Stimulated activated CD8-positive, alpha-beta memory T cell treated with anti-CD3 and anti-CD28 coated beads, Interleukin-15, amount 100 ng/mL, for 1 hour (primary cell): Measurements from ENCODE around the gene RUSC2.
"Not testable (repeated sequence)": the region's sequence is repeated elsewhere in the genome, so short reads cannot be mapped to it uniquely, and the experiment has no call there.

Experiments used
- DNase-seq: peaks from one replicate; pipeline ENCODE4 v3.0.0-alpha.2; 2020; ENCODE audit warnings: low read depth

RUSC2 gene

DNA sequence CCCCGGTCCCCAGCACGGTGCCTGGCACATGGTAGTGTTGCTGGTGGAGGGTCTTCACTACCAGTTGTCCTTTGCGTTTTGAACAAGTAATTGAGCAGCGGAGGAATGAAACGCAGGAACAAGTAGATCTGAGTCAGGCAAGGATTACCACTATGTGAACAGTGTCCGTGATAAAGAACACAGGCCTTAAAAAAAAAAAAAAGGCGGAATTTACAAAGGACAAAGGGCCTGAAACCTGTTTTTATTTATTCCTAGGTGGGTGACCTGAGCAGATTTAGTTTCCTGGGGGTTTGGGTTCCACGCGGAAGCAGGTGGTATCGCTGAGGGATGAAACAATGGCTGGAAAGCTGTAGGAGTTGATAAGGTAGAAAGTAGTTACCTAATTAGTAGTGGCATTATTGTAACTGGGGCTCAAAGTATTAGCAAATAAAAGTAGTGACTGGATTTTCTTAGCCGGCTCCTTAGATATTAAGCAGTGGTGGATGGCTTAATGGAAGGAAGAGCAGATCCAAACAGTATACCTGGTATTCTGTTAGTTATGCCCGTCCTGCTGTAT, 1.1 kb downstream of the RUSC2 start:
- no peak for DNase-seq

DNA sequence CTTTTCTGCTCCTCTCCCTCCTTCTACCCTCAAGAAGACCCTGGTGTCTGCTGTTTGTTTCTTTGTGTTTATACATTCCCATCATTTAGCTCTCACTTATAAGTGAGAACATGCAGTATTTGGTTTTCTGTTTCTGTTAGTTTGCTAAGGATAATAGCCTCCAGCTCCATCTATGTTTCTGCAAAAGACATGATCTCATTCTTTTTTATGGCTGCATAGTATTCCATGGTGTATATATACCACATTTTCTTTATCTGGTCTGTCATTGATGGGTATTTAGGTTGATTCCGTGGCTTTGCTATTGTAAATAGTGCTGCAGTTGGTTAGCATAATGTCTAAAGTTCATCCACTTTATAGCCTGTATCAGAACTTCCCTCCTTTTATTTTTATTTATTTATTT, 3.2 kb downstream of the RUSC2 start:
- not testable (repeated sequence) for DNase-seq

DNA sequence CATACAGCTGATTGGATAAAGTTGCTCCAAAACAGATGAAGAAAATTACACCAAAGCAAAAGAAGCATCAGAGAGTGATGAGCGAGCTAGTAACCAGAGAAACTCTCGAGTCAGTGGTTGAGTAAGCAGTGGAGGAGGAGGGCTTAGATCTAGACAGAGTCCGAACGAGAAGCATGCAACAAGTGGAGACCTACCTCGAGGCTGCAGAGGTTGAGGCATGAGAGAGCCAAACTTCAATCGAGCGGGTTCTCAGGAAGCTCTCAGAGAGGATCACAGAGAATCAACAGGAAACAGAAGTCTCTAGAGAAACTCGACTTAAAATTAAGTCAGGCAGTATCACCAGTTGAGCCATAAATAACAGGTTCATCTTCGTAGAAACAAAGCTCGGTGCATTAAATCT, 6.1 kb downstream of the RUSC2 start:
- DNase-seq: no peak

- DNase-seq: not testable (repeated sequence)
Observed at GRCh38 chr9:35498245-35498644, 8.3 kb downstream of the RUSC2 start.

- no peak for DNase-seq
Observed at GRCh38 chr9:35499029-35499700, 9.3 kb downstream of the RUSC2 start.

DNA sequence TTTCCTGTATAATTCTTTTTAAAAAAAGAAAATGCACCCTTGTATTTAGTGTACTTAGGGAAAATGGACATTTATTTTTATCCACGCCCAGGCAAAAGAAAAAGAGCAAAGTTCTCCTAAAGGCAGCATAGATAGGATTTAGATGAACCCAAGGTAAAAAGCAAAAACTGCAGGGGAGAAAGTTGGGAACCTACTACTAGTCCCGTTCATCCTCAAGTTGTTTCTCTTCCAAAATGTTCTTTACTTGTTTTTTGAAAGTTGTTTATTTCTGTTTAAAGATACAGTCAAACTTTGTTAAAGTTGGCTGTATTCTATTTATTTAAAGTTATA, 9.8 kb downstream of the RUSC2 start:
- no peak for DNase-seq

DNA sequence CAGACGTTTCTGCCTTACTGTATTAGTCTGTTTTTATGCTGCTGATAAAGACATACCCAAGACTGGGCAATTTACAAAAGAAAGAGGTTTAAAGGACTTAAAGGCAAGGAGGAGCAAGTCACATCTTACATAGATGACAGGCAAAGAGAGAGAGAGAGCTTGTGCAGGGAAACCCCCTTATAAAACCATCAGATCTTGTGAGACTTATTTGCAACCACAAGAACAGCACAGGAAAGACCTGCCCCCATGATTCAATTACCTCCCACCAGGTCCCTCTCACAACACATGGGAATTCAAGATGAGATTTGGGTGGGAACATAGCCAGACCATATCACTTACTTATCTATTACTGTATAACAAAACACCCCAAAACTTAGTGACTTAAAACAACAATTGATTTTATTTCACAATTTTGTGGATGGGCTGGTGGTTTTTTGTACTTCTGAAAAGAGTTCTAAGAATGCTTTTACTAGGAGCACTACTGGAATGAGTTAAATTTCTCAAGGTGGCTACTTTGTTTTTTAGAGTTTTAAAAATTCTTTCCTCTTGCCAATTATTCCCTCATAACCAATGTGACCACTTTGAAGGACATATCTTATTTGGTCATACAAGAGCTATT, 10.3 kb downstream of the RUSC2 start:
- no peak for DNase-seq

DNA sequence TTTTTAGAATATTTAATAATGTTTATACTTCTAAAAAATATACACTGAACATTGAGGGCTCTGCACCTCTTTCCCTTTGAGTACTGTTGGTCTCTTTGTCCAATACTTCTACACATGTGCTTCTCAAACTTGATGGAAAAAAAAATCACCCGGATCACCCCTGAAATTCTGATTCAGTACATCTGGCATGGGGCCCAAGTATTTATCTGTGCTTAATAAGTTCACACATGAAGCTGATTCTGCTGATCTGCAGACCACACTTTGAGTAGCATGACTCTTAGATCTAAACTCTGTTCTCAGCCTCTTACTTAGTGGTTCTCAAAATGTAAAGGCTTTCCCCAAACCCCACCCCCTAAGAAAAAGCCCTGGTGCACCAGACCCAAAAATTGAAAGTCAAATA, 12.0 kb downstream of the RUSC2 start:
- DNase-seq: no peak

DNA sequence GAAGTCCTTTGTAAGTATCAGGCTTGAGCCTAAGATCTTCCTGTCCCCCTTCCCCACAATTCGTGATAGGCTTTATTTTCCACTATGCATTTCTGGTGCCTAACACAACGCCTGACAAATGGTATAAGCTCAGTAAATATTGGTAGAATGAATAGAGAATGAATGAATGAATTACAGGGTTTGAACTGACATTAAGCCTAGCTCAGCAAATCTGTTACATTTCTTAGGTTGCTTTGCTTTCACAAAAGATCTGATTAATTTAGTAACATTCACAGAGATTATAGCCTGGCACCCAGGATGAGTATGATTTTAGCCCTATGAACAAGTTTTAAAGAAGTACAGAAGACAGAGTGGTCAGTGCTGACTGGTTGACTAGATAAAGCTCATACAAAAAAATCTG, 16.4 kb downstream of the RUSC2 start:
- no peak for DNase-seq

DNA sequence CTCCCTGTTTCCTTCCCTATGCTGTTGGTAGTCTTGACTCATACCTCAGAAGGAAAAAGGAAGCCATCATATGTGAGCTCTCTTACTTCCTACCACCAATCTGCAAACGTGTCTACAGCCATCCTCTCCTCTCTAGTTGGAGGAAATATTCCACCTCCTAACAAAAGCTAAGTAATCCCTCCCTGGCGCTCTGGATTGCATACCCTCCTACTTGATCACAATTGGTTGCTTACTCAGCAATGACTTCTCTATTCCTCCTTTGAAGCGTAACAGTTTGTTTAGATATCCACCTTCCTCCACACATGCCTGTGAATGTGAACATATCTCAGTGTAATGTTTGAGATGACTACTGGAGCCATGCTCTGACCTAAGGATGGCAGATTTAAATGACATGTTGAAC, 18.2 kb downstream of the RUSC2 start:
- DNase-seq: no peak

- DNase-seq: no peak
Observed at GRCh38 chr9:35510383-35510753, 20.5 kb downstream of the RUSC2 start.

DNA sequence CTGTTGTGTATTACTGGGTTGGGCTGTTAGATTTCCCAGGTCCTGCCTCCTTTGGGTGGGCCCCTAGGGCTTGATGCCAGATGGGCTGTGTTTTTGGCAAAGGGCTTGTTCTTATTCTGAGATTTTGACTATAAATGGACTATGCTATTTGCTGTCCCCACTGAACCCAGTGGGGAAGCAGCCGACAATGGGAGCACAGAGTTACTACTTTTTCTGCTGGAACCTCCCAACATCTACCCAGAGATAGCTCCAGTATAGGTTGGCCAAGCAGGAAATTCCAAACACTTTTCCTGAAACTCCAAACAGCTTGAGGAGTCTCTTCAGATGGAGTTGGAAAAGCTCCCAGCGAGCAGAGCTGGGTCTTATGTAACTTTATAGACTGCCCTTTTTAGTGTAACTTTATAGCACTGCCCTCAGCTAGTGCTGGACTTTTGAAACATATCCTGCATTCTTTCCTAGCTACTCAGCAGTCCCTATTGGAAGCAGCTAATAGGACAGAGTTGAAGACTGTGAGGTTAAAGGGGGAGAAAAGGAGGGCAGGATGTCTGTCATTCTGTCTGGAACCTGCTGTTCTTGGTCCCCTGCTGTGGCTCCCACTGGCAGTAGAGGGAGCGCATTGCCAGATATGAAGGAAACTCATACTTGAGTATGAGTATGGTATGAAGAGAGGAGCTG, 21.0 kb downstream of the RUSC2 start:
- no peak for DNase-seq

GRCh38 chr9:35511453-35511852, 21.5 kb downstream of the RUSC2 start:
- no peak for DNase-seq

DNA sequence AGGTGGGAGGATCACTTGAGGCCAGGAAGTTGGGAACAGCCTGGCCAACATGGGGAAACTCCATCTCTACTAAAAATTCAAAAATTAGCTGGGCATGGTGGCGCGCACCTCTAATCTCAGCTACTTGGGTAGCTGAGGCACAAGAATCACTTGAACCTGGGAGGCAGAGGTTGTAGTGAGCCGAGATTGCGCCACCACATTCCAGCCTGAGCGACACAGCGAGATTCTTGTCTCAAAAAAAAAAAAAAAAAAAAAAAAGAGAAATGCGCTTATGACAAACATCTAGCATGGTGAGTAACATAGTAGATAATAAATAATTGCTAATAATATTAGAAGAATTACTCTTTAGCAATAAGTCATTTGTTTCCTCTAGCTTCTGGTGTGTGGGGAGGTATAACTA, 25.9 kb downstream of the RUSC2 start:
- DNase-seq: no peak

DNA sequence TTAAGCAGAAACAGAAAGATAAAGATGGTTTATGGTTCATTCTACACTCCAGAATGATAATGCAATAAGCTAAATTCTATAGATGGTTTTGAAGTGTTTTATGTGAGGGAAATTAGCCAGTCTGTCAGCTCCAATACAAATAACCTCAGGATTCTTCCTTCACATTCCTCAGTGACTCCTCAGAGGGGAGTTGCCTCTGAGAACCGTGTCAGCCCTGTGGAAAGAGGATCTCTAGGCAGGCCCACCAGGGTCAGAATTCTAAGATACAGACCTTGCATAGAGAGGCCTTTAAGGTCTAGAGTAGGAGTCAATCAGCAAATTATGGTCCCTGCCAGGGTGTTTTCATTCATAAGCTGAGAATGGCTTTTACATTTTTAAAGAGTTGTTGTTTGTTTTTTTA, 26.6 kb downstream of the RUSC2 start:
- no peak for DNase-seq

GRCh38 chr9:35517131-35517530, 27.2 kb downstream of the RUSC2 start:
- no peak for DNase-seq

- DNase-seq: no peak
Observed at GRCh38 chr9:35517552-35518224, 27.8 kb downstream of the RUSC2 start.

DNA sequence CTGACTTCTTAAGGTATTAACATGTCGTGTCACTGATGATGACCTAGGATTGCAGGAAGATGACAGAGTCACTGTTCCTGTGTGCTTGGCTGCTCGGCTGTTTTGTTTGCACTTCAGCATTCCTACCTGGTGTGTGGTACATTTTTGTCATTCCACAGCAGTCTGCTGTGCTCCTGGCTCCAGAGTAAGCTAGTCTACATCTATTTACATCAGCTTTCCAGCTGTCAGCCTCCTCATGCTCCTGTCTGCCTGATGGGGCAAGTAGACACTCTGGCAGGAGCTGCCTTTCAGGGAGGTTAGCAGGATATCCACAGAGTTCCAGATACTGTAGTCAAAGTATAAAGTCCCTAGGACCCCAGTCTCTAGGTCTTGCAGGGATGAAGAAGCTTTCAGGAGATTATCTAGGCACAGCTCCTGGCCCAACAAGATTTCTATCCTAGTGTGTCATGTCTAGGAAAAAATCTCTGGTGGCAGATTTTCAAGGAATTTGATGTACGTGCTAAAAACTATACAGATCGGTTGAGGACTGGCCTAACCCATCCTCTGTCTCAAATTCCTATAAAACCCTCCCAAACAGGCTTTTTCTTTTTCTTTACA, 28.4 kb downstream of the RUSC2 start:
- DNase-seq: no peak

DNA sequence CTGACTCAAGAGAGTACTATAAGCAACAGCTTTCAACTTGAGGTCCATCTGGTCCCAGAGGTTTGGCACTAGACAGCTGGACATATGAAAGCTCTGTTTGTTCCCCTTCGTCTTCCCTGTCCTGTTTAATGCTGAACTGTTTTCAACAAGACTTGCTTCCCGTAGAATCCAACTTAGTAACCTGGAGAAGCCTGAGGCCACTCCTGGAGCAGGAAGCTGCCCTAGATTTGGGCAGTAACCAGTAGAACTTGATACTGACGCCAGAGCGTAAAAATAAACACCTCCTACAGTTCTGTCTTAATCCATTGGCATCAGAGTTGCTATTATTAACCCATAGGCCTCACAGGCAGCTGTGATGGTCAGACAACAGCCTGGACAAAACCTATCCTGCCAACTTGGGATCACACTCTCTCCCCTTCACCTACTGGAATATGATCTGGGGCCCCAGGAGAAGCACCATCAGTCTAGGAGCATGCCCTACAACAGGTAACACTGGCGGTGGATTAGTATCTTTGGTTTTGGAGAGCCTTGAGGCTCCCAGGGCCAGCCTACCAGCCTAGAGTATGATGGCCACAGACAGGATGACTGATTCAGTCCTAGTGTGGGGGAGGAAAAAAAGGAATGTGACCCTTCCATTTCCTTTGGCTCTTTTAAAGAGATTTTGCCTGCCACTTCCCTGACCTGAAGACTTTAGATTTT, 29.2 kb downstream of the RUSC2 start:
- no peak for DNase-seq

DNA sequence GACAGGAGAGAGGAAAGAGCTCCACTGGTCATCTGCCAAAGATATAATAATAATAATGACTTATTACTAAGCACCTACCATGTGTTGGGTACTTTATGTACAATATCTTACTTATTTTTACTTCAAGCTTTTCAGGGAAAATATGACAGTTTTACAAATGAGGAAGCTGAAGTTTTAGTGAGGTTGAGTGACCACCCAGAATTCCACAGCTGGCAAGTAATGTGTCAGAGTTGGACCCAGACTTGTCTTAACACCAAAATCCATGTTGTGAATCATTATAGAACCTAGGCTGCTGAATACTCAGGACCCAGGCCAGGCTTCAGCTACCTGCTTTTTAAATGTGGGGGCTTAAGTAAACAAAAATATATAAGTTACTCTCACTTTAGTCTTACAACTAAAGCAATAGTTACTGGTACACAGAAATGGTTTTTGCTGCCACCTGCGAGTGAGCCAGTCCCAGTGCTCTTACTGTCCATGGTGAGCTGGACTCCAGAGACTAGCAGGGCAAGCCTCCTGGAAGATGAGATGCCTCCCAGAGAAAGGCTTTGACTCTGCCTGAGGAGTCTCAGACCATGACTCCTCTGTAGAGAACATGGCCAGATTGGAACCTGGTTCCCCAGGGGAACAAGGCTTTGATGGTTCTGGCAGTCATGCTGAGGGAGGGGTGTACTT, 29.9 kb downstream of the RUSC2 start:
- no peak for DNase-seq

- no peak for DNase-seq
Observed at GRCh38 chr9:35520364-35520710, 30.4 kb downstream of the RUSC2 start.
